ENCODE data around the gene WNK3. TPM values are rescaled to one million over a fixed set of nuclear protein-coding genes. Genes with fewer than 3 reads are reported as not detected.

WNK3 gene
- total and polyA plus RNA-seq, 2 experiments from 2014 or later, result 27.6 to 57.5 TPM

- H3K4me3 Mint-ChIP-seq, result no peak overlapping the region
- H3F3A ChIP-seq (replicated peaks; ENCODE audit: low read depth), result no peaks in the 10 kb centered on the region
- H3K4me1 Mint-ChIP-seq, result no peaks in the 10 kb centered on the region
- H3K9me3 Mint-ChIP-seq, result no peaks in the 10 kb centered on the region
- H3K27ac ChIP-seq (ENCODE audit: low read depth), result no peak overlapping the region
- H3K36me3 ChIP-seq (ENCODE audit: insufficient read depth), result 0 out of 2 replicates have a peak, but pooled peaks cover 3% of the 10 kb centered on the region
- no peak for ATAC-seq
- no peak for DNase-seq (ENCODE audit: low spot score)
- no peak overlapping the region for H2AFZ ChIP-seq
- H3K27me3 ChIP-seq (ENCODE audit: insufficient read depth), result no peaks in the 10 kb centered on the region
- no peaks in the 10 kb centered on the region for H4K20me1 ChIP-seq (replicated peaks; ENCODE audit: insufficient read depth)
- H3K4me2 ChIP-seq, result no peak overlapping the region
- H3K79me2 ChIP-seq (replicated peaks; ENCODE audit: insufficient read depth), result no peaks in the 10 kb centered on the region
- H3K27ac Mint-ChIP-seq, result no peak overlapping the region
- H3K4me3 ChIP-seq, result no peak overlapping the region
- no peaks in the 10 kb centered on the region for H3K9me2 ChIP-seq (ENCODE audit: insufficient read depth)
- no peaks in the 10 kb centered on the region for H3K27me3 Mint-ChIP-seq (ENCODE audit: insufficient read depth, low read depth, poor library complexity)
- TF ChIP-seq CTCF (conservative IDR thresholded peaks at IDR 0.05; ENCODE audit: low read depth in 2 of 2) (no peak), ZNF462 (CRISPR knock-in tag; IDR thresholded peaks at IDR 0.05) (no peak), EZH2phosphoT487 (IDR thresholded peaks at IDR 0.05; ENCODE audit: unreplicated experiment) (no peak), JUNB (IDR thresholded peaks at IDR 0.05; ENCODE audit: unreplicated experiment) (no peak), POLR2AphosphoS5 (IDR thresholded peaks at IDR 0.05; ENCODE audit: low read depth) (no peak), NANOG (IDR thresholded peaks at IDR 0.05; ENCODE audit: borderline replicate concordance) (no peak), ZNF331 (CRISPR knock-in tag; IDR thresholded peaks at IDR 0.05; ENCODE audit: low read depth) (no peak), STAT1 (IDR thresholded peaks at IDR 0.05; ENCODE audit: unreplicated experiment) (no peak), ZNF114 (CRISPR knock-in tag; IDR thresholded peaks at IDR 0.05) (no peak), ETS1 (IDR thresholded peaks at IDR 0.05) (no peak)
- TF ChIP-seq, protein P1, sequence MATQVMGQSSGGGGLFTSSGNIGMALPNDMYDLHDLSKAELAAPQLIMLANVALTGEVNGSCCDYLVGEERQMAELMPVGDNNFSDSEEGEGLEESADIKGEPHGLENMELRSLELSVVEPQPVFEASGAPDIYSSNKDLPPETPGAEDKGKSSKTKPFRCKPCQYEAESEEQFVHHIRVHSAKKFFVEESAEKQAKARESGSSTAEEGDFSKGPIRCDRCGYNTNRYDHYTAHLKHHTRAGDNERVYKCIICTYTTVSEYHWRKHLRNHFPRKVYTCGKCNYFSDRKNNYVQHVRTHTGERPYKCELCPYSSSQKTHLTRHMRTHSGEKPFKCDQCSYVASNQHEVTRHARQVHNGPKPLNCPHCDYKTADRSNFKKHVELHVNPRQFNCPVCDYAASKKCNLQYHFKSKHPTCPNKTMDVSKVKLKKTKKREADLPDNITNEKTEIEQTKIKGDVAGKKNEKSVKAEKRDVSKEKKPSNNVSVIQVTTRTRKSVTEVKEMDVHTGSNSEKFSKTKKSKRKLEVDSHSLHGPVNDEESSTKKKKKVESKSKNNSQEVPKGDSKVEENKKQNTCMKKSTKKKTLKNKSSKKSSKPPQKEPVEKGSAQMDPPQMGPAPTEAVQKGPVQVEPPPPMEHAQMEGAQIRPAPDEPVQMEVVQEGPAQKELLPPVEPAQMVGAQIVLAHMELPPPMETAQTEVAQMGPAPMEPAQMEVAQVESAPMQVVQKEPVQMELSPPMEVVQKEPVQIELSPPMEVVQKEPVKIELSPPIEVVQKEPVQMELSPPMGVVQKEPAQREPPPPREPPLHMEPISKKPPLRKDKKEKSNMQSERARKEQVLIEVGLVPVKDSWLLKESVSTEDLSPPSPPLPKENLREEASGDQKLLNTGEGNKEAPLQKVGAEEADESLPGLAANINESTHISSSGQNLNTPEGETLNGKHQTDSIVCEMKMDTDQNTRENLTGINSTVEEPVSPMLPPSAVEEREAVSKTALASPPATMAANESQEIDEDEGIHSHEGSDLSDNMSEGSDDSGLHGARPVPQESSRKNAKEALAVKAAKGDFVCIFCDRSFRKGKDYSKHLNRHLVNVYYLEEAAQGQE (IDR thresholded peaks at IDR 0.05; ENCODE audit: unreplicated experiment), result no peak
- no peaks in the 10 kb centered on the region; the same call in 2 of the 3 replicates for H3K36me3 Mint-ChIP-seq (ENCODE audit: low read depth)
- no peaks in the 10 kb centered on the region for H3K4me1 ChIP-seq (ENCODE audit: insufficient read depth)
These were observed 134.3 kb downstream of the WNK3 start for GRCh38 chrX:54223581-54223980.
